ENCODE results near the gene WNT7B.

The WNT7B gene

GRCh38 chr22:45927059-45927458 is 49.9 kb downstream of the WNT7B start:
- DNase-seq (ENCODE audit: low spot score): no peak

- DNase-seq (ENCODE audit: low spot score): no peak
Measured at GRCh38 chr22:45926433-45926832, 50.5 kb downstream of the WNT7B start.

GRCh38 chr22:45925811-45926351 is 51.1 kb downstream of the WNT7B start:
- no peak for DNase-seq (ENCODE audit: low spot score)

GRCh38 chr22:45923835-45924234 is 53.1 kb downstream of the WNT7B start:
- DNase-seq (ENCODE audit: low spot score): no peak

GRCh38 chr22:45923212-45923611 is 53.8 kb downstream of the WNT7B start:
- no peak for DNase-seq (ENCODE audit: low spot score)

- DNase-seq (ENCODE audit: low spot score): no peak
Measured at GRCh38 chr22:45922661-45923060, 54.3 kb downstream of the WNT7B start.

- DNase-seq (ENCODE audit: low spot score): no peak
Measured at GRCh38 chr22:45922256-45922655, 54.7 kb downstream of the WNT7B start.

GRCh38 chr22:45919504-45920286 is 57.3 kb downstream of the WNT7B start:
- DNase-seq (ENCODE audit: low spot score): no peak

GRCh38 chr22:45918459-45919370 is 58.2 kb downstream of the WNT7B start:
- no peak for DNase-seq (ENCODE audit: low spot score)

- DNase-seq (ENCODE audit: low spot score): no peak
Measured at GRCh38 chr22:45917700-45918458, 59.1 kb downstream of the WNT7B start.

- DNase-seq (ENCODE audit: low spot score): no peak
Measured at GRCh38 chr22:45917146-45917545, 59.8 kb downstream of the WNT7B start.

GRCh38 chr22:45916515-45916914 is 60.4 kb downstream of the WNT7B start:
- DNase-seq (ENCODE audit: low spot score): no peak

GRCh38 chr22:45915841-45916240 is 61.1 kb downstream of the WNT7B start:
- no peak for DNase-seq (ENCODE audit: low spot score)

GRCh38 chr22:45915151-45915550 is 61.8 kb downstream of the WNT7B start:
- no peak for DNase-seq (ENCODE audit: low spot score)

GRCh38 chr22:45914309-45914708 is 62.7 kb downstream of the WNT7B start:
- no peak for DNase-seq (ENCODE audit: low spot score)

GRCh38 chr22:45912910-45913309 is 64.1 kb downstream of the WNT7B start:
- no peak for DNase-seq (ENCODE audit: low spot score)

GRCh38 chr22:45911601-45912271 is 65.2 kb downstream of the WNT7B start:
- DNase-seq (ENCODE audit: low spot score): no peak

- DNase-seq (ENCODE audit: low spot score): no peak
Measured at GRCh38 chr22:45910928-45911467, 66.0 kb downstream of the WNT7B start.

GRCh38 chr22:45908961-45909360 is 68.0 kb downstream of the WNT7B start:
- DNase-seq (ENCODE audit: low spot score): no peak

GRCh38 chr22:45907996-45908395 is 69.0 kb downstream of the WNT7B start:
- no peak for DNase-seq (ENCODE audit: low spot score)

- DNase-seq (ENCODE audit: low spot score): no peak
Measured at GRCh38 chr22:45907378-45907777, 69.6 kb downstream of the WNT7B start.

Measured in ecto neural progenitor cell (in vitro differentiated cells).